Tibial artery (tissue), 4 donors: Measurements from ENCODE around the gene LILRB1.
A peak's percentile ranks its signal among the peaks of the same experiment; 100 is the strongest.

Source experiments
- DNase-seq, 2 donors: peaks; one replicate each; pipeline ENCODE4 v3.0.0-alpha.2; 2019
- H3K27ac ChIP-seq, 2 donors: fragments of 200-600 bp; sonication (generic) in 1 of 2; 1 replicate in 1 of 2; 2 replicates in 1 of 2; pipeline ENCODE4 v1.5.1; 2018 to 2019; ENCODE audit warnings: mild to moderate bottlenecking in 1 of 2
- H3K27me3 ChIP-seq, 2 donors: fragments of 200-600 bp; sonication (generic) in 1 of 2; one replicate each; pipeline versions ENCODE4 v1.5.1 to v1.6.0; 2016 to 2019
- H3K36me3 ChIP-seq, 3 donors: fragments of 200-600 bp; sonication (generic) in 2 of 3; one replicate each; pipeline ENCODE4 v1.5.1; 2016 to 2019; ENCODE audit warnings: mild to moderate bottlenecking in 2 of 3
- H3K4me1 ChIP-seq, 4 donors: fragments of 200-600 bp; sonication (generic) in 2 of 4; 1 replicate in 3 of 4; 2 replicates in 1 of 4; pipeline ENCODE4 v1.5.1; 2016 to 2019
- H3K4me3 ChIP-seq, 2 donors: fragments of 200-600 bp; sonication (generic) in 1 of 2; 1 replicate in 1 of 2; 2 replicates in 1 of 2; pipeline ENCODE4 v1.5.1; 2018 to 2019; ENCODE audit warnings: mild to moderate bottlenecking in 2 of 2
- H3K9me3 ChIP-seq, 3 donors: fragments of 200-600 bp; sonication (generic) in 1 of 3; one replicate each; pipeline ENCODE4 v1.5.1; 2016 to 2019
- CTCF ChIP-seq, 2 experiments: fragments of 200-600 bp in 1 of 2; fragments of 450-650 bp in 1 of 2; IDR thresholded peaks; one replicate each; pipeline ENCODE4 v1.5.1; 2017 to 2019; ENCODE audit warnings: antibody characterized with exemption in 2 of 2, mild to moderate bottlenecking in 1 of 2, moderate library complexity in 1 of 2
- intact Hi-C: fragments of 100-400 bp; cut with DNase I; formaldehyde crosslinking; loops from one replicate; pipeline ENCODE4 v1.15.0; 2023; ENCODE audit warnings: low total_unique reads

LILRB1 gene

GRCh38 chr19:54644056-54644455 lies 13.8 kb downstream of the LILRB1 start:
- Histone ChIP-seq H3K36me3 (no peaks in the 10 kb centered on the region), H3K27me3 (no peaks in the 10 kb centered on the region), H3K4me3 (no peak overlapping the region), H3K4me1 (no peaks in the 10 kb centered on the region), H3K27ac (no peak overlapping the region), H3K9me3 (no peaks in the 10 kb centered on the region)
- intact Hi-C loops = no loop called here
- peak in 1 of 2 donors; percentile 67 for DNase-seq
- TF ChIP-seq CTCF (IDR thresholded peaks at IDR 0.05) = no peak

- Histone ChIP-seq H3K27me3 (no peaks in the 10 kb centered on the region), H3K36me3 (no peaks in the 10 kb centered on the region), H3K9me3 (no peaks in the 10 kb centered on the region), H3K27ac (no peak overlapping the region), H3K4me3 (no peak overlapping the region), H3K4me1 (no peaks in the 10 kb centered on the region)
- intact Hi-C loops = no loop called here
- no peak for DNase-seq
- no peak for TF ChIP-seq CTCF (IDR thresholded peaks at IDR 0.05)
Measured at GRCh38 chr19:54646331-54646841, 16.1 kb downstream of the LILRB1 start.

- no peak for DNase-seq
- Histone ChIP-seq H3K36me3 (no peaks in the 10 kb centered on the region), H3K27me3 (no peaks in the 10 kb centered on the region), H3K4me1 (no peaks in the 10 kb centered on the region), H3K9me3 (no peaks in the 10 kb centered on the region), H3K4me3 (no peak overlapping the region), H3K27ac (no peak overlapping the region)
- intact Hi-C loops = no loop called here
- TF ChIP-seq CTCF (IDR thresholded peaks at IDR 0.05) = no peak
Measured at GRCh38 chr19:54648129-54648528, 17.8 kb downstream of the LILRB1 start.

- intact Hi-C loops = no loop called here
- Histone ChIP-seq H3K27me3 (no peaks in the 10 kb centered on the region), H3K36me3 (no peaks in the 10 kb centered on the region), H3K4me3 (no peak overlapping the region), H3K27ac (no peak overlapping the region), H3K4me1 (no peaks in the 10 kb centered on the region), H3K9me3 (no peaks in the 10 kb centered on the region)
- no peak for DNase-seq
- TF ChIP-seq CTCF (IDR thresholded peaks at IDR 0.05) = no peak
Measured at GRCh38 chr19:54650108-54650655, 19.9 kb downstream of the LILRB1 start.

GRCh38 chr19:54653181-54653809 lies 23.0 kb downstream of the LILRB1 start:
- intact Hi-C loops = no loop called here
- peak; percentile 26 to 29 for TF ChIP-seq CTCF (IDR thresholded peaks at IDR 0.05)
- no peaks in the 10 kb centered on the region for H3K36me3 ChIP-seq
- no peak for DNase-seq
- no peaks in the 10 kb centered on the region for H3K9me3 ChIP-seq
- H3K4me3 ChIP-seq = no peak overlapping the region
- H3K27ac ChIP-seq = no peak overlapping the region
- no peaks in the 10 kb centered on the region for H3K27me3 ChIP-seq
- H3K4me1 ChIP-seq = no peaks in the 10 kb centered on the region
